GM19351 (cell line): ENCODE data around the gene GLO1.
A peak's percentile ranks its signal among the peaks of the same experiment; 100 is the strongest.

Experiments used
- ATAC-seq: cut with Tn5 transposase; IDR thresholded peaks from one replicate; pipeline ENCODE4 v1.9.1; 2021; ENCODE audit warnings: mild to moderate bottlenecking, moderate library complexity; ENCODE audit not compliant: unreplicated experiment

Gene GLO1

DNA sequence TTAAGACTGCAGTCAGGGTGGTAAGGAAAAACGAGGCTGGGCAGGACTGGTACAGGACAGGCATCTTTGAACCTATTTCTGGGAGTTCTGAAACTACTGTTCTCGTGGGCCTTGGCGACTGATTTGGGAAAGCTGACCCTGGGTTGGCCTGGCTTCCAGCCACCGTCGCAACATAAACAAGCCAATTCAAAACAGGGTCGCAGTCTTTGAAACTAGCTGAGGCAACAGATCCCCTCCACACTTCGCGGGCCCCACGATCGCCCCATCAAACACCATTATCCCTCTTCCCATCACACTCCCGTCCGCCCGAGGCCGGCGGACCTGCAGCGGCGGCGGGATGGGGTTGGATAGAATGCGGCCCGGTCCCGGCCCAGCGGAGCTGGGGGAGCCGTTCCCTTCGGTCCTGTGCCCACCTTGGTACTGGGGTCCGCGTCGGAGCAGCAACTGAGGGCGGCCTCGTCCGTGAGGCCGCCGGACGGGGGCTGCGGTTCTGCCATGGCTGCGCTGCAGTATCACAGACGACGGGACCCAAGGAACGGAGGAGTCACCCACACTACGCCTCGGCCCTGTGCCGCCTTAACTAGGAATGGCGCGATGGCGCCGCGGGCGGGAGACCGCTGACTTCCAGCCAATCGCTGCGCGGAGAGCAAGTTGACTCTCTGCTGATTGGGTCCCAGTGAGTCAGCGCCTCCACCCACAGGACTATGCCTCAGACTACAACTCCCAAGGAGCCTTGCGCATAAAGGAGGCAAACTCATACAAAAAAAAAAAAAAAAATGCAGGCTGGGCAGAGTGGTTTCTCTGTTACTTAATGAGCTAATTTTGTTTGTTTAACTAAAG lies at the start of gene GLO1:
Gene GLO1 (minus strand): TSS at position 588 of the 840 bp plus-strand sequence. CDS start 91 bp downstream, at position 497.
- ATAC-seq, result peak; percentile 100

DNA sequence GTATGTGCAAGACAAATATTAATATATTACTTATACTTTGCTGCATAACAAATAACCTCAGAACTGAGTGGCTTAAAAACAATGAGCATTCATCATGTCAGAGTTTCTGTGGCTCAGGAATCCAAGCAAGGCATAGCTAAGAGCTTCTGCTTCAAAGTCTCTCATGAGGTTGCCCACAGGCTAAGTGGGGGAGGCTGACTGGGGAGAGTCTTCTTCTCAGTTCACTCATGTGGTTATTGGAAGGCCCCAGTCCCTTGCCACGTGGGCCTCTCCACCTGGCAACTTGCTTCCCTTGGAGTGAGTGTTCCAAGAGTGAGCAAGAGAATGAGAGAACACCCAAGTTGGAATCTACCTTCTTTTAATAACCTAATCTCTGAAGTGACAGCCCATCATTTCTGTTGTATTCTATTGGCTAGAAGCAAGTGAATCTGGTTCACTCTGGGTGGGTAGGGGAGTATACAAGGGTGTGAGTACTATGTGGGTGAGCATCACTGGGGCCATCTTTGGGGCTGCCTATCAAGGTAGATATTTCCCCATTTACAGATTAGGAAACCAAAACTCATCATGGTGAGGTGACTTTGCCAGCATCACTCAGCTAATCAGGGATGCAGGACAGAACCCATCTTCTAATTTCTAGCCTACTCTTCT lies 48.1 kb upstream of the GLO1 start:
- no peak for ATAC-seq

GRCh38 chr6:38749473-38749872 lies 46.5 kb upstream of the GLO1 start:
- no peak for ATAC-seq

DNA sequence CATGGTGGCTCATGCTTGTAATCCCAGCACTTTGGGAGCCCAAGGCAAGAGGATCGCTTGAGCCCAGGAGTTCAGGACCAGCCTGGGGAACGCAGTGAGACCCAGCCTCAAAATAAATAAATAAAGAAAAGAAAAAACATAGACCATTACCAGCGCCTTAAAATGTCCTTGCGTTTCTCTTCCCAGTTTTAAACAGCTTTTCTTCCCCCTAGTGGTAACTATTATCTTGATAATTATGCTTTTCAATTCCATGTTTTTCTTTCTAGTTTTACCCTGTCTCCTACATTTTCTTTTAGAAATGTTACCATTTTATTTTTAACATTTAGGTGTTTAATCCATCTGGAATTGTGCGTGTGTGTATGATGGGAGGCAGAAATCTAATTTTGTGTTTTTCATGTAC lies 36.6 kb upstream of the GLO1 start:
- no peak for ATAC-seq

DNA sequence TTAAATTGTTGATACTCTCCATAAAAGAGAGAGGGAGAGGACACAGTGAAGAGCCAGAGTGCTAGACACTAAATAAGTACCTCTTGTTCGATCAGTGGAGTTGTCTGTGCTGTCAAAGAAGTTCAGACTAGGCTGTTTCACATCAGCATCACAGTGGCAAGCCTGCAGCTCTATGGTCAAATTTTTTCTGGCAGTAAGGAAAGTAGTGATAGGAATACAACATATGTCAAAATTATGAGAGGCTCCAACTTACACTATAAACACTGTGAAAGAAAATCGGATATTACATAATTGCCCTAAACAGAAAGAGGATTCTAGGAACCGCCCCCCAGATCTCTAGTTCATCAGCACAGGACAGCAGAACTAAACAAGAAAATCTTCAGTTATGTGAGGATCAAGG lies 35.3 kb upstream of the GLO1 start:
- no peak for ATAC-seq

GRCh38 chr6:38736951-38737350 lies 34.0 kb upstream of the GLO1 start:
- ATAC-seq, result no peak

- ATAC-seq, result no peak
Observed at GRCh38 chr6:38730140-38730862, 27.4 kb upstream of the GLO1 start.

DNA sequence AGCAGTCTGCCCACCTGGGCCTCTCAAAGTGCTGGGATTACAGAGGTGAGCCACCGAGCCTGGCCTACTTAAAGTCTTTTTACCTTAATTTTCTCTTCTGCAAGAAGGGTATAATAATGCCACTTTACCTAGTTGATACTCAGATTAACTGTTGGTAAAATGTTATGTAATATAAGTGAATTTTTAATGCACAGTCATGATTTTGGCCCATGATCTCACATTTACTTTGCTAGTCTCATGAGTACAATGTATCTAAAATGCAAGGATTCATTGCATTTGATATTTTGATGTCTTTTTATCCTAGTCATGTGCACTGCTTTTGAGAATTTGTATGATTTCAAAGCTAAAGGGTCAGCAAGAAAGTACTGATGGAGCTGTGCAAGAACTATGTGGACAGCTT lies 25.3 kb upstream of the GLO1 start:
- ATAC-seq, result no peak

DNA sequence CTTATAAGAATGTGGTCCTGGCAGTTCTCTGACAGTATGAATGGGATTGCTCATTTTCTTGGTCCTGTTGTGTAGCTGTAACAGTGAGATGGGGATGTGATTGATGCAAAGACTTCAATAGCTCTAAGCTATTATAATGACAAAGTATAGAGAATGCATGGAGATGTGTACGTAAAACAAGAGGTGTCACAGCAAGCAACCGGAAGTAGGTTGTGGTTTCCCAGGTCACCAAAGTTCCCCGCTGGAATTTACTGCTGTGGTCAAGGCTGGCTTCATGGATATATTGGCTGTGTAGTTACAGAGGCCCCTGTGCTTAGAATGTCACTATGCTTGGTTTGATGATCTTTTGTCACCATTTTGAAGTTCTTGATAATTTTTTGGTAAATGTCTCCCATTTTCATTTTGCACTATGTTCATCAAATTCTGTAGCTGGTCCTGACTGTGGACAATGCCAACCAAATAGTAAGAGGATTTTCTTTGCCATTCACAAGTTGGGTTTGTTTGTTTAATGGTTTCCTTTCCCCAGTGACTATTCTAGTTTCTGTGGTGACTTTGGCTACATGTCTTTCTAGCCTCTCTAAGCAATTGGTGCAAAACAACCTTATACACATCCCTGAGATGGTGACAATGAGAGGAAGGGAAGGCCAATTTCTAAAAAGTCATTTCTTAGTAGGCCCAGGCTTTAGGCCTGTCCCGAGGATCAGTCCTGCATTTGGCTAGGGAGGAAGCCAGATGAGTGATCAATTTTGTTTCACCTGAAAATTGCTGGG lies 22.7 kb upstream of the GLO1 start:
- ATAC-seq, result no peak

DNA sequence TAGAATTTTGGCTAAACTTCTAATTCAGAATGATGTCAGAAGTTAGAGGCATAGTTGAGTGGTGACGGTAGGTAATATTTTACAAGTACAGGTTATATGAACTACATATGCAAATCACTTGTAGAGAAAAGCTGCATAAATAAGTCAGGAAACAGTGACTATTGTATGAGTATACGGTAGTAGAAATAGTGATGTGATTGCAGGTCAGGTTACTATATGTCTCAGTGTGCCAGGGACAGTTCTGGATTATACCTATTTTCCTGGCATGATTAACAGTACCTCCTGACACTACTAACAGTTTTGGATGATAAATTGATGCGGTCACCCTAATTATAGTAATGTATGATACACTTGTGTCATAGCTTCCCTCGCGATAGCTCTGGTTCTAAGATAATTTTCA lies 21.4 kb upstream of the GLO1 start:
- ATAC-seq, result no peak

DNA sequence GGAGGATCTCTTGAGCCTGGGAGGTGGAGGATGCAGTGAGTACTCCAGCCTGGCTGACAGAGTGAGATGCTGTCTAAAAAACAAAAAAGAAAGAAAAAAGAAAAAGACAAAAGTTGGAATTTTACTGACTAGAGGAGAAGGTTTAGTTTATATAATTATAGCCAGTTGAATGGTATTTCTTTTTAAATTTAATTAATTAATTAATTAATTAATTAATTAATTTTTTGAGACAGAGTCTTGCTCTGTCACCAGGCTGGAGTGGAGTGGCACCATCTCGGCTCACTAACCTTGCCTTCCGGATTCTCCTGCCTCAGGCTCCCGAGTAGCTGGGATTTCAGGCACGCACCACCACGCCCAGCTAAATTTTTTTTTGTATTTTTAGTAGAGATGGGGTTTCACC lies 20.8 kb upstream of the GLO1 start:
- no peak for ATAC-seq

GRCh38 chr6:38722727-38723334 lies 19.9 kb upstream of the GLO1 start:
- ATAC-seq, result no peak

DNA sequence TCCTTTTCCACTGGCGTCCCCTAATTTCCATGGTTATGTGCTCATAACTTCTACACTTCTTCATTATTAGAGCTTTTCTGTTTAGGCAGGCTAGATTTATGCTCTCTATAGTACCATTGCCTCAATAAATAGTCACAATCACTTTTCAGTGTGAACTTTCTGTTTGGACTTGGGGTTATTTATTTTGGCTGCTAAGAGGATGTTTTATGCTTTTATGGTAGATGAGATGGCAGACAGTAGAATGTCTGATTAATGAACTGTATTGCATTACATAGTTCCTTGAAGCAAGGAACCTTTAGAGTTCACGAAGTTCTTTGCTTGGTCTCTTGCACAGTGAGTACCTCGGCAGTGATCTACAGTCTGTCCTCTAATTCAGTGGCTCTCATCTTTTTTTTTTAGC lies 19.1 kb upstream of the GLO1 start:
- ATAC-seq, result no peak

GRCh38 chr6:38720295-38720694 lies 17.4 kb upstream of the GLO1 start:
- ATAC-seq, result no peak

- ATAC-seq, result no peak
Observed at GRCh38 chr6:38719358-38719757, 16.4 kb upstream of the GLO1 start.

- no peak for ATAC-seq
Observed at GRCh38 chr6:38716825-38717224, 13.9 kb upstream of the GLO1 start.

GRCh38 chr6:38715016-38715689 lies 12.2 kb upstream of the GLO1 start, which contains the start of gene DNAH8:
Gene DNAH8, plus strand, starts transcription at chr6:38715311. Its CDS starts 7,499 bp downstream, at chr6:38722810.
- no peak for ATAC-seq

DNA sequence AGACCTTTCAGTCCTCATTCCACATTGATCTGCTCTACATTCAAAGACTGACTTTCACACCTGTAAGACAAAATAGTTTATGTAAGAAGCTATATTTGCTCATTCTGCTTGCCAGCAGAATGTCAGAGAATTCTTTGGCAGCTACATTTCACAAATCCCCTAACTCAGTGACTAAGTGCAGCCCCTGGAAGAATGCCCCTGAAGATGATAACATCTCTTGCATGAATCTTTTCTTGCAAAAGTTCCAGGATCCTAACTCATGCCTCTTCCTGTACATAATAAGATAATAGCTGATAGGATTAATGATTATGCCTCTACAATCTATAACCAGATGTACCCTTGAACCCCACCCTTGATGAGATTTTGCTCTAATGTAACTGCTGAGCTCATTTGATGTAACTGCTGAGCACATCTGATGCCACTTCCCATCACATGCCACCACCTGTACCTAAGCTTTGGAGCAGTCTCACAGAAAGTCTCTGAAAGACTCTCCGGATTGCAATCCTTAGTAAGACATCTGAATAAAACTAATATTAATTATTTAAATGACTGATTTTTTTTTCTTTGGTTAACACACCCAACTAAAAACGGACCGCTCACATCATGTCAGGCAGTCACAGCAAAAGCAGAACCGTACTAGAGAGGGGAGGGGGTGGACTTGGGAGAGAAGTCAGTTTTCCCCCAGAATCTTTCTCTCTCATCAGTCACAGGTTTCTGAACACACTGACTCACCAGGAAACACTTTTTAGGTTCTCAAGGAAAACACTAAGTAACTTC lies 11.5 kb upstream of the GLO1 start:
- ATAC-seq, result no peak

DNA sequence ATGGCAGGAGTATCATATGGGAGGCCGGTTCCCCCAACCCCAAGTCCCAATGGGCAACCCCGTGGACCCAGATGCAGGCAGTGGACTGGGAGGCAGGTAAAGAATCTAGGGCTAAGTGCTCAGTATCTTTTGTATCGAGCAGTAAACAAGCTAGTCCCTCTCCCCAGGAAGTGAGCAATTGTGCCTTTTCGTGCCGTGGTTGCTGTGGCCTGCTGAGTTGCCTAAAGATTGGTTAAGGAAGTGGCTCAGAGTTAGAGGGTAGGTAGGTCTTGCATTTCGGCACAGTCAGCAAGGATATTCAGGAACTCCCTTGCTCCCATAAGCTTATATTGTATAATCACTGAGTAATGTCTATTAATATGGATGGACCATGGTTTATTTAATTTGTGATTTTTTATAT lies 10.9 kb upstream of the GLO1 start:
- no peak for ATAC-seq
